Subcutaneous abdominal adipose tissue (tissue), 5 donors: Measurements from ENCODE around the gene SLC6A4.

Source experiments
- H3K27ac ChIP-seq: one replicate; pipeline ENCODE4 v1.7.0; 2013; ENCODE audit warnings: low read depth, mild to moderate bottlenecking, inconsistent platforms, low read length, moderate library complexity
- H3K27me3 ChIP-seq, 5 donors: one replicate each; pipeline ENCODE4 v1.7.0; 2013; ENCODE audit warnings: low read length in 5 of 5, inconsistent platforms in 1 of 5; ENCODE audit not compliant: control insufficient read depth in 5 of 5, insufficient read depth in 4 of 5
- H3K36me3 ChIP-seq, 5 donors: one replicate each; pipeline ENCODE4 v1.7.0; 2013; ENCODE audit warnings: low read length in 5 of 5; ENCODE audit not compliant: control insufficient read depth in 5 of 5, insufficient read depth in 5 of 5
- H3K4me1 ChIP-seq, 5 donors: one replicate each; pipeline ENCODE4 v1.7.0; 2013; ENCODE audit warnings: low read length in 5 of 5, mild to moderate bottlenecking in 3 of 5, moderate library complexity in 1 of 5; ENCODE audit not compliant: control insufficient read depth in 5 of 5, insufficient read depth in 5 of 5
- H3K4me3 ChIP-seq, 5 donors: one replicate each; pipeline ENCODE4 v1.7.0; 2013; ENCODE audit warnings: low read length in 5 of 5, low read depth in 1 of 5
- H3K9ac ChIP-seq, 5 donors: one replicate each; pipeline ENCODE4 v1.7.0; 2013; ENCODE audit warnings: low read length in 5 of 5, mild to moderate bottlenecking in 4 of 5, moderate library complexity in 3 of 5
- H3K9me3 ChIP-seq, 5 donors: one replicate each; pipeline ENCODE4 v1.7.0; 2013; ENCODE audit warnings: low read length in 5 of 5; ENCODE audit not compliant: control insufficient read depth in 5 of 5
- donor health status: healthy.
- donor health status: healthy.
- donor health status: healthy.
- donor health status: healthy.
- donor health status: healthy.

SLC6A4 gene

GRCh38 chr17:30235386-30236296 is at the start of gene SLC6A4:
Gene SLC6A4 (minus strand): TSS chr17:30235697. CDS start chr17:30221958, 13,739 bp downstream.
- Histone ChIP-seq H3K9ac (no peak within 1 kb of the TSS), H3K27me3 (peaks cover 24 to 34% (median 28%) of the 10 kb centered on the region in 5 donors)

GRCh38 chr17:30279156-30279555 is 43.7 kb upstream of the SLC6A4 start:
- no peak overlapping the region for H3K4me3 ChIP-seq
- H3K36me3 ChIP-seq = peaks cover 33 to 73% (median 51%) of the 10 kb centered on the region in 5 donors
- no peaks in the 10 kb centered on the region for H3K4me1 ChIP-seq
- H3K9me3 ChIP-seq = no peaks in the 10 kb centered on the region
- H3K9ac ChIP-seq = no peak overlapping the region
- no peak overlapping the region for H3K27ac ChIP-seq
- H3K27me3 ChIP-seq = no peaks in the 10 kb centered on the region

More at GRCh38 chr17:30235386-30236296, at the start of gene SLC6A4:
- Histone ChIP-seq H3K4me3 (peak within 1 kb of the TSS; percentile 35 to 65 (median 52)), H3K36me3 (no peaks in the 10 kb centered on the region), H3K27ac (no peak within 1 kb of the TSS), H3K9me3 (no peaks in the 10 kb centered on the region), H3K4me1 (peaks cover 2 to 29% (median 25%) of the 10 kb centered on the region in 5 donors)

GRCh38 chr17:30278032-30278431 is 42.5 kb upstream of the SLC6A4 start:
- Histone ChIP-seq H3K4me3 (no peak overlapping the region), H3K4me1 (no peaks in the 10 kb centered on the region), H3K36me3 (peaks cover 38 to 75% (median 49%) of the 10 kb centered on the region in 5 donors), H3K9ac (no peak overlapping the region), H3K27me3 (no peaks in the 10 kb centered on the region), H3K9me3 (no peaks in the 10 kb centered on the region), H3K27ac (no peak overlapping the region)

GRCh38 chr17:30275911-30276310 is 40.4 kb upstream of the SLC6A4 start:
- Histone ChIP-seq H3K4me3 (no peak overlapping the region), H3K4me1 (no peaks in the 10 kb centered on the region), H3K27ac (no peak overlapping the region), H3K9ac (no peak overlapping the region), H3K27me3 (no peaks in the 10 kb centered on the region), H3K9me3 (no peaks in the 10 kb centered on the region), H3K36me3 (peaks cover 50 to 77% (median 60%) of the 10 kb centered on the region in 5 donors)

GRCh38 chr17:30274887-30275286 is 39.4 kb upstream of the SLC6A4 start:
- no peaks in the 10 kb centered on the region for H3K9me3 ChIP-seq
- no peak overlapping the region for H3K9ac ChIP-seq
- no peak overlapping the region for H3K27ac ChIP-seq
- H3K4me3 ChIP-seq = no peak overlapping the region
- H3K4me1 ChIP-seq = no peaks in the 10 kb centered on the region
- H3K27me3 ChIP-seq = no peaks in the 10 kb centered on the region
- peaks cover 51 to 72% (median 61%) of the 10 kb centered on the region in 5 donors for H3K36me3 ChIP-seq

- H3K4me1 ChIP-seq = no peaks in the 10 kb centered on the region
- no peak overlapping the region for H3K4me3 ChIP-seq
- no peak overlapping the region for H3K27ac ChIP-seq
- H3K36me3 ChIP-seq = peaks cover 49 to 69% (median 58%) of the 10 kb centered on the region in 5 donors
- no peak overlapping the region for H3K9ac ChIP-seq
- no peaks in the 10 kb centered on the region for H3K27me3 ChIP-seq
- no peaks in the 10 kb centered on the region for H3K9me3 ChIP-seq
Measured at GRCh38 chr17:30273373-30273772, 37.9 kb upstream of the SLC6A4 start.

GRCh38 chr17:30271102-30271501 is 35.6 kb upstream of the SLC6A4 start:
- H3K4me1 ChIP-seq = no peaks in the 10 kb centered on the region
- no peak overlapping the region for H3K9ac ChIP-seq
- H3K36me3 ChIP-seq = peaks cover 47 to 73% (median 62%) of the 10 kb centered on the region in 5 donors
- H3K9me3 ChIP-seq = no peaks in the 10 kb centered on the region
- no peaks in the 10 kb centered on the region for H3K27me3 ChIP-seq
- H3K27ac ChIP-seq = no peak overlapping the region
- no peak overlapping the region for H3K4me3 ChIP-seq

GRCh38 chr17:30267625-30268024 is 32.1 kb upstream of the SLC6A4 start:
- no peak overlapping the region for H3K9ac ChIP-seq
- peaks cover 0 to 20% (median 5%) of the 10 kb centered on the region in 5 donors for H3K4me1 ChIP-seq
- no peak overlapping the region for H3K4me3 ChIP-seq
- H3K27ac ChIP-seq = no peak overlapping the region
- H3K36me3 ChIP-seq = peaks cover 40 to 67% (median 58%) of the 10 kb centered on the region in 5 donors
- no peaks in the 10 kb centered on the region for H3K27me3 ChIP-seq
- no peaks in the 10 kb centered on the region for H3K9me3 ChIP-seq

- Histone ChIP-seq H3K27me3 (no peaks in the 10 kb centered on the region), H3K4me3 (no peak overlapping the region), H3K4me1 (peaks cover 0 to 20% (median 5%) of the 10 kb centered on the region in 5 donors), H3K36me3 (peaks cover 30 to 59% (median 42%) of the 10 kb centered on the region in 5 donors), H3K9ac (peak overlapping the region in 1 of 5 donors; percentile 46), H3K27ac (peak overlapping the region; percentile 19), H3K9me3 (no peaks in the 10 kb centered on the region)
Measured at GRCh38 chr17:30263552-30264333, 28.2 kb upstream of the SLC6A4 start.
